HL-60 (cell line): ENCODE results near the gene WNK1.
"Not testable (repeated sequence)": the region's sequence is repeated elsewhere in the genome, so short reads cannot be mapped to it uniquely, and the experiment has no call there.

Experiments used
- DNase-seq, 2 experiments: peaks; one replicate each; pipeline ENCODE4 v3.0.0-alpha.2; 2010 to 2020; ENCODE audit warnings: low read depth in 1 of 2, low spot score in 1 of 2
- H3K27ac ChIP-seq: fragments of 250-450 bp; sonication (Bioruptor Pico); replicated peaks from 2 replicates; pipeline ENCODE4 v1.5.1; 2020; ENCODE audit warnings: mild to moderate bottlenecking, moderate library complexity
- H3K27me3 ChIP-seq: fragments of 250-450 bp; sonication (Bioruptor Pico); 2 replicates; pipeline ENCODE4 v1.5.1; 2021; ENCODE audit warnings: mild to moderate bottlenecking, moderate library complexity; ENCODE audit not compliant: insufficient read depth, poor library complexity, severe bottlenecking
- H3K4me3 ChIP-seq: replicated peaks from 2 replicates; pipeline ENCODE4 v1.5.1; 2011; ENCODE audit warnings: mild to moderate bottlenecking, control low read depth, low read length; ENCODE audit not compliant: insufficient read depth
- GABPA ChIP-seq: IDR thresholded peaks from 2 replicates; pipeline ENCODE4 v1.6.1; 2012; ENCODE audit warnings: low read depth
- POLR2AphosphoS5 ChIP-seq: IDR thresholded peaks from 2 replicates; pipeline ENCODE4 v1.6.1; 2012; ENCODE audit warnings: low read depth
- SPI1 ChIP-seq: IDR thresholded peaks from 2 replicates; pipeline ENCODE4 v1.6.1; 2012; ENCODE audit warnings: low read depth, mild to moderate bottlenecking, borderline replicate concordance
- TF ChIP-seq, protein P1 (sequence below): IDR thresholded peaks from one replicate; pipeline ENCODE4 v1.5.1; 2011; ENCODE audit warnings: low read length, control low read depth, inconsistent platforms; ENCODE audit not compliant: insufficient read depth
- TF ChIP-seq, protein P2 (sequence below): IDR thresholded peaks from 2 replicates; pipeline ENCODE4 v1.6.1; 2012; ENCODE audit warnings: low read depth; ENCODE audit not compliant: insufficient replicate concordance

The WNK1 gene

DNA sequence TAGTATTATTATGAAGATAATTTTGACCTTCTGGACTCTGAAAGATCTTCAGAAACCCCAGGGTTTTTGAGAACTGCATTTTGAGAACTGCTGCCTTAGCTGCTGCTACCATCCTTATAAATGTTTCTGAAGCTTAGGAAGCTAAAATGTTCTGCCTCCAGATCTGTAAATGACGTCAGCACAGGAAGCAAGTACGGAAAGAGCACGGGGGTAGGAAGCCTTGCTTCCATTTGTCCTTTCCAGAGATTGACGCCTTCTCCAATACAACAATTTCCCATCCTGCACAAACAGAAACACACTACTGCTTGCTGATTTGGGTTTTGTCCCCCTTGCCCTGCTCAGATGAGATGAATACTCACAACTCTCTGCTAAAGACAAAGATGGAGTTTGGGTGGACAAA, 179.2 kb downstream of the WNK1 start:
- TF ChIP-seq, protein P1, sequence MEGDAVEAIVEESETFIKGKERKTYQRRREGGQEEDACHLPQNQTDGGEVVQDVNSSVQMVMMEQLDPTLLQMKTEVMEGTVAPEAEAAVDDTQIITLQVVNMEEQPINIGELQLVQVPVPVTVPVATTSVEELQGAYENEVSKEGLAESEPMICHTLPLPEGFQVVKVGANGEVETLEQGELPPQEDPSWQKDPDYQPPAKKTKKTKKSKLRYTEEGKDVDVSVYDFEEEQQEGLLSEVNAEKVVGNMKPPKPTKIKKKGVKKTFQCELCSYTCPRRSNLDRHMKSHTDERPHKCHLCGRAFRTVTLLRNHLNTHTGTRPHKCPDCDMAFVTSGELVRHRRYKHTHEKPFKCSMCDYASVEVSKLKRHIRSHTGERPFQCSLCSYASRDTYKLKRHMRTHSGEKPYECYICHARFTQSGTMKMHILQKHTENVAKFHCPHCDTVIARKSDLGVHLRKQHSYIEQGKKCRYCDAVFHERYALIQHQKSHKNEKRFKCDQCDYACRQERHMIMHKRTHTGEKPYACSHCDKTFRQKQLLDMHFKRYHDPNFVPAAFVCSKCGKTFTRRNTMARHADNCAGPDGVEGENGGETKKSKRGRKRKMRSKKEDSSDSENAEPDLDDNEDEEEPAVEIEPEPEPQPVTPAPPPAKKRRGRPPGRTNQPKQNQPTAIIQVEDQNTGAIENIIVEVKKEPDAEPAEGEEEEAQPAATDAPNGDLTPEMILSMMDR = no peak
- TF ChIP-seq, protein P2, sequence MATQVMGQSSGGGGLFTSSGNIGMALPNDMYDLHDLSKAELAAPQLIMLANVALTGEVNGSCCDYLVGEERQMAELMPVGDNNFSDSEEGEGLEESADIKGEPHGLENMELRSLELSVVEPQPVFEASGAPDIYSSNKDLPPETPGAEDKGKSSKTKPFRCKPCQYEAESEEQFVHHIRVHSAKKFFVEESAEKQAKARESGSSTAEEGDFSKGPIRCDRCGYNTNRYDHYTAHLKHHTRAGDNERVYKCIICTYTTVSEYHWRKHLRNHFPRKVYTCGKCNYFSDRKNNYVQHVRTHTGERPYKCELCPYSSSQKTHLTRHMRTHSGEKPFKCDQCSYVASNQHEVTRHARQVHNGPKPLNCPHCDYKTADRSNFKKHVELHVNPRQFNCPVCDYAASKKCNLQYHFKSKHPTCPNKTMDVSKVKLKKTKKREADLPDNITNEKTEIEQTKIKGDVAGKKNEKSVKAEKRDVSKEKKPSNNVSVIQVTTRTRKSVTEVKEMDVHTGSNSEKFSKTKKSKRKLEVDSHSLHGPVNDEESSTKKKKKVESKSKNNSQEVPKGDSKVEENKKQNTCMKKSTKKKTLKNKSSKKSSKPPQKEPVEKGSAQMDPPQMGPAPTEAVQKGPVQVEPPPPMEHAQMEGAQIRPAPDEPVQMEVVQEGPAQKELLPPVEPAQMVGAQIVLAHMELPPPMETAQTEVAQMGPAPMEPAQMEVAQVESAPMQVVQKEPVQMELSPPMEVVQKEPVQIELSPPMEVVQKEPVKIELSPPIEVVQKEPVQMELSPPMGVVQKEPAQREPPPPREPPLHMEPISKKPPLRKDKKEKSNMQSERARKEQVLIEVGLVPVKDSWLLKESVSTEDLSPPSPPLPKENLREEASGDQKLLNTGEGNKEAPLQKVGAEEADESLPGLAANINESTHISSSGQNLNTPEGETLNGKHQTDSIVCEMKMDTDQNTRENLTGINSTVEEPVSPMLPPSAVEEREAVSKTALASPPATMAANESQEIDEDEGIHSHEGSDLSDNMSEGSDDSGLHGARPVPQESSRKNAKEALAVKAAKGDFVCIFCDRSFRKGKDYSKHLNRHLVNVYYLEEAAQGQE = no peak
- no peak for TF ChIP-seq GABPA
- no peak for TF ChIP-seq POLR2AphosphoS5
- no peak for TF ChIP-seq SPI1

DNA sequence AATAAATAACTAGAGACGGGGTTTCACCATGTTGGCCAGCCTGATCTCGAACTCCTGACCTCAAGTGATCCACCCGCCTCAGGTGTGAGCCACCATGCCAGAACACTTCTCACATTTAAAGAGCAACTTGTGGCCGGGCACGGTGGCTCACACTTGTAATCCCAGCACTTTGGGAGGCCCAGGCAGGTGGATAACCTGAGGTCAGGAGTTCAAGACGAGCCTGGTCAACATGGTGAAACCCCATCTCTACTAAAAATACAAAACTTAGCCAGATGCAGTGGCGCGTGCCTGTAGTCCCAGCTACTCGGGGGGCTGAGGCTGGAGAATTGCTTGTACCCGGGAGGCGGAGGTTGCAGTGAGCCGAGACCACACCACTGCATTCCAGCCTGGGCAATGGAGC, 183.5 kb downstream of the WNK1 start:
- DNase-seq, H3K27me3 ChIP-seq, H3K27ac ChIP-seq, H3K4me3 ChIP-seq: not testable (repeated sequence)

More for the DNA sequence above, 179.2 kb downstream of the WNK1 start:
- DNase-seq = no peak
- Histone ChIP-seq H3K4me3 (no peak overlapping the region), H3K27ac (no peak overlapping the region), H3K27me3 (no peaks in the 10 kb centered on the region)

DNA sequence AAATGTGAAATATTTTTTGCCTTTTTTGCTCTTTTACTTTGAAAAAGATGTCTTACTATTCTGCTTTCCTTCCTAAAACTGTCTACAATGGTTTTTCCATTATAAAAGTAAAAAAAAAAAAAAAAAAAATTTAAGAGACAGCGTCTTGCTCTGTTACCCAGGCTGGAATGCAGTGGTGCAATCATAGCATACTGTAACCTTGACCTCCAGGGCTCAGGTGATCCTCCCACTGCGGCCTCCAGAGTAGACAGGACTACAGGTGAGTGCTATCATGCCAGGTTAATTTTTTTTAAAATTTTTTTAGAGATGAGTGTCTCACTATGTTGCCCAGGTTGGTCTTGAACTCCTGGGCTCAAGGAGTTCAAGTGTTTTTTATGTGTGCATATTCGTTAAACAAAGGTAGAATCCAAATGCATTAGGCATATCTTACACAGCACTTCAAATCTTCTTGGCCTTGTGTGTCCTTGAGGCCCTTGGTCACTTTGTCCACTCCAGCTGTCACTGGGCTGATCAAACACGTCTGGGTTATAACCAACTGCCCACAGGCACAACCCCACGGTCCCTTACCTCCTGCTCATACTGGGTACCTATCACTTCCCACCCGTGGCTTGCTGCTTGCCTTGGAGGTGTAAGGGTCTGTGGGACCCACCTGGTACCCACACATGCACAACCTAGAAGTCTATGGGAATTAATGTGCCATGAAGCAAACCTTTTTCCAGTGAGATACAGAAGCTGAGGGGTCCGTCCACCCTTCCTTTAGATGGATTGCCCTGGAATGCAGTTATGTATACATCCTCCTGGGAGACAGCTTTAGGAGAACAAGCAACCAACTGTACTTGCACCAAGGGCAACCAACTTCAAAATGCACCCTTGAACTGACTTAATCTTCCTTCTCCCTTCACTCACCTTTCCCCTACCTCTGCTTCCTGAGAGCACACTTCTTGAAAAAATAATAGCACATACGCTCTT, 184.3 kb downstream of the WNK1 start:
- H3K27me3 ChIP-seq = no peaks in the 10 kb centered on the region
- DNase-seq = no peak
- no peak overlapping the region for H3K4me3 ChIP-seq
- TF ChIP-seq POLR2AphosphoS5 (no peak), GABPA (no peak), SPI1 (no peak)
- TF ChIP-seq, protein P2 = no peak
- TF ChIP-seq, protein P1 = no peak
- no peak overlapping the region for H3K27ac ChIP-seq

DNA sequence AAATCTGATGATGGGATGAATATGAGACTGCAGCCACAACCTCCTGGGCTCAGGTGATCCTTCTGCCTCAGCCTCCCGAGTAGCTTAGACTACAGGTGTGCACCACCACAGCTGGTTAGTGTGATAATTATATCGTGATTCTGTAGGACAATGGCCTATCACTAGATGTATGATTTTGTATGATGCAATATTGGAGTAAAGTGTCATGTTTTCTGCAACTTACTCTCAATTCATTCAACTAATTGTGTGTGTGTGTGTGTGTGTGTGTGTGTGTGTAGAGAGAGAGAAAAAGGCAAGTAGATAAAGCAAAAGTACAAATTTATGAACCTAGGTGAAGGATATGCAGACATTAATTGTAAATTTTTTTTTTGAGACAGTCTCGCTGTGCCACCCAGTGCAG, 186.4 kb downstream of the WNK1 start:
- no peak overlapping the region for H3K27ac ChIP-seq
- H3K27me3 ChIP-seq = no peaks in the 10 kb centered on the region
- DNase-seq = no peak

More for the DNA sequence above, 186.4 kb downstream of the WNK1 start:
- TF ChIP-seq, protein P1 = no peak
- TF ChIP-seq POLR2AphosphoS5 (no peak), GABPA (no peak), SPI1 (no peak)
- TF ChIP-seq, protein P2 = no peak
- no peak overlapping the region for H3K4me3 ChIP-seq
